SK-N-SH (cell line): Measurements from ENCODE around the gene TLCD2. TPM values are rescaled to one million over a fixed set of nuclear protein-coding genes. Genes with fewer than 3 reads are reported as not detected.

Experiments used
- CTCF ChIA-PET: fragments of 300-600, 350-600 bp; formaldehyde crosslinking; extraction: SDS; loops from one replicate; lab custom pipeline; 2021; lab: Yijun Ruan, JAX
- POLR2A ChIA-PET: fragments of 350-600 bp; sonication (Branson Sonifier 250); formaldehyde crosslinking; extraction: SDS; loops from one replicate; lab custom pipeline; 2020; ENCODE audit warnings: antibody characterized with exemption, inconsistent platforms; lab: Yijun Ruan, JAX
- DNase-seq: peaks from one replicate; pipeline ENCODE4 v3.0.0; 2012
- H2AFZ ChIP-seq: fragments of 200-600 bp; sonication (generic); 2 replicates; pipeline ENCODE4 v1.8.1; 2016; ENCODE audit warnings: antibody characterized with exemption, mild to moderate bottlenecking, low read depth
- H3F3A ChIP-seq: fragments of 200-600 bp; sonication (generic); replicated peaks from 2 replicates; pipeline ENCODE3; 2016; ENCODE audit warnings: antibody characterized with exemption, mild to moderate bottlenecking; ENCODE audit not compliant: insufficient read depth
- H3K27ac ChIP-seq, 2 experiments: fragments of 200-500 bp in 1 of 2; fragments of 200-600 bp in 1 of 2; sonication (Bioruptor generic) in 1 of 2; sonication (generic), shearing (Covaris generic) in 1 of 2; 2 replicates each; pipeline versions ENCODE4 v1.5.1 to v1.6.1; 2014 to 2016; ENCODE audit warnings: low read depth in 2 of 2, inconsistent platforms in 1 of 2, low read length in 1 of 2, mild to moderate bottlenecking in 1 of 2, mixed read lengths in 1 of 2
- H3K27me3 ChIP-seq: fragments of 200-600 bp; sonication (generic), shearing (Covaris generic); 2 replicates; pipeline ENCODE4 v1.6.1; 2016; ENCODE audit warnings: mixed run types; ENCODE audit not compliant: insufficient read depth
- H3K36me3 ChIP-seq, 2 experiments: fragments of 200-500 bp in 1 of 2; fragments of 200-600 bp in 1 of 2; sonication (Bioruptor generic) in 1 of 2; sonication (generic) in 1 of 2; replicated peaks in 1 of 2; 2 replicates each; pipeline versions ENCODE3 to v1.5.1; 2014 to 2016; ENCODE audit warnings: low read length in 1 of 2, mild to moderate bottlenecking in 1 of 2; ENCODE audit not compliant: insufficient read depth in 2 of 2, control insufficient read depth in 1 of 2
- H3K4me1 ChIP-seq, 2 experiments: fragments of 200-500 bp in 1 of 2; fragments of 200-600 bp in 1 of 2; sonication (Bioruptor generic) in 1 of 2; sonication (generic), shearing (Covaris generic) in 1 of 2; 2 replicates each; pipeline versions ENCODE4 v1.5.1 to v1.6.1; 2014 to 2016; ENCODE audit warnings: low read depth in 1 of 2, low read length in 1 of 2, mixed run types in 1 of 2; ENCODE audit not compliant: insufficient read depth in 2 of 2, control insufficient read depth in 1 of 2
- H3K4me2 ChIP-seq: fragments of 200-600 bp; sonication (generic), shearing (Covaris generic); 2 replicates; pipeline ENCODE4 v1.6.1; 2017; ENCODE audit warnings: mixed run types
- H3K4me3 ChIP-seq, 2 experiments: fragments of 200-500 bp in 1 of 2; fragments of 200-600 bp in 1 of 2; sonication (Bioruptor generic) in 1 of 2; sonication (generic), shearing (Covaris generic) in 1 of 2; 2 replicates each; pipeline versions ENCODE4 v1.5.1 to v1.8.1; 2014 to 2016; ENCODE audit warnings: low read depth in 2 of 2, inconsistent platforms in 1 of 2, low read length in 1 of 2, mild to moderate bottlenecking in 1 of 2, mixed read lengths in 1 of 2, moderate library complexity in 1 of 2
- H3K79me2 ChIP-seq: fragments of 200-600 bp; sonication (generic); 2 replicates; pipeline ENCODE4 v1.8.1; 2017; ENCODE audit warnings: mild to moderate bottlenecking; ENCODE audit not compliant: insufficient read depth
- H3K9ac ChIP-seq: fragments of 200-600 bp; sonication (generic); 2 replicates; pipeline ENCODE4 v1.6.1; 2017; ENCODE audit warnings: mixed run types
- H3K9me2 ChIP-seq: fragments of 200-600 bp; sonication (generic); 2 replicates; pipeline ENCODE4 v1.6.1; 2017; ENCODE audit warnings: mixed run types
- H3K9me3 ChIP-seq: fragments of 200-600 bp; sonication (generic); 2 replicates; pipeline ENCODE4 v1.6.1; 2017; ENCODE audit warnings: mixed run types, mild to moderate bottlenecking, moderate library complexity
- H4K20me1 ChIP-seq: fragments of 200-600 bp; sonication (generic); 2 replicates; pipeline ENCODE4 v1.6.1; 2017; ENCODE audit warnings: mild to moderate bottlenecking, mixed run types; ENCODE audit not compliant: insufficient read depth
- FOSL2 ChIP-seq: IDR thresholded peaks from 2 replicates; pipeline ENCODE4 v1.4.0; 2012; ENCODE audit warnings: low read depth, mild to moderate bottlenecking, moderate library complexity, borderline replicate concordance
- FOXJ3 ChIP-seq: sonication (generic); formaldehyde crosslinking; IDR thresholded peaks from 2 replicates; pipeline ENCODE4 v1.5.1; 2020; ENCODE audit warnings: mild to moderate bottlenecking, missing genetic modification reagents
- FOXM1 ChIP-seq: IDR thresholded peaks from 2 replicates; pipeline ENCODE4 v1.4.0; 2012; ENCODE audit warnings: low read depth, mild to moderate bottlenecking
- GATA2 ChIP-seq: sonication (generic); formaldehyde crosslinking; IDR thresholded peaks from 2 replicates; pipeline ENCODE4 v1.5.0; 2020; ENCODE audit warnings: mild to moderate bottlenecking, missing genetic modification reagents
- JUND ChIP-seq: IDR thresholded peaks from 2 replicates; pipeline ENCODE4 v1.4.0; 2012
- MXI1 ChIP-seq: IDR thresholded peaks from 2 replicates; pipeline ENCODE4 v1.6.1; 2012; ENCODE audit warnings: mild to moderate bottlenecking, low read depth, low read length, improper control_type of control experiment
- NFIC ChIP-seq: IDR thresholded peaks from 2 replicates; pipeline ENCODE4 v1.4.0; 2012; ENCODE audit warnings: borderline replicate concordance
- NRF1 ChIP-seq: IDR thresholded peaks from 2 replicates; pipeline ENCODE4 v1.6.1; 2012; ENCODE audit warnings: low read depth, mild to moderate bottlenecking, low read length
- POLR2AphosphoS5 ChIP-seq: IDR thresholded peaks from 2 replicates; pipeline ENCODE4 v1.6.1; 2012; ENCODE audit warnings: low read depth, low read length
- RAD21 ChIP-seq: IDR thresholded peaks from 2 replicates; pipeline ENCODE4 v1.6.1; 2012; ENCODE audit warnings: mild to moderate bottlenecking, low read length
- RFX5 ChIP-seq: IDR thresholded peaks from 2 replicates; pipeline ENCODE4 v1.6.1; 2012; ENCODE audit warnings: mild to moderate bottlenecking, improper control_type of control experiment, low read length
- SIN3A ChIP-seq: IDR thresholded peaks from 2 replicates; pipeline ENCODE4 v1.6.1; 2012; ENCODE audit warnings: low read depth, mild to moderate bottlenecking, low read length, moderate library complexity, borderline replicate concordance
- SMC3 ChIP-seq: IDR thresholded peaks from 2 replicates; pipeline ENCODE4 v1.6.1; 2012; ENCODE audit warnings: low read depth, low read length, improper control_type of control experiment
- TCF12 ChIP-seq: IDR thresholded peaks from 2 replicates; pipeline ENCODE4 v1.4.0; 2012
- YY1 ChIP-seq: IDR thresholded peaks from 2 replicates; pipeline ENCODE4 v1.4.0; 2012; ENCODE audit warnings: low read depth, mild to moderate bottlenecking
- WGBS: methylation state at CpG from one replicate; pipeline ENCODE4 v1.1.6; 2017; ENCODE audit warnings: low lambda C conversion rate; 5-methylcytosine and 5-hydroxymethylcytosine counted together
- polyA plus RNA-seq, 3 experiments: library from polyadenylated mRNA; depleted of rRNA; stranded (reverse); fragments of >200 nt; gene quantifications; 2 replicates each; pipeline ENCODE4 v1.2.3, GENCODE V29; 2012
- TF ChIP-seq, protein P1 (sequence below): fragments of 150-350 bp; IDR thresholded peaks from 2 replicates; pipeline ENCODE4 v1.6.1; 2017; ENCODE audit warnings: antibody characterized with exemption, low read length, low read depth, borderline replicate concordance
- TF ChIP-seq, protein P2 (sequence below): fragments of 200-600 bp; sonication (generic); IDR thresholded peaks from 2 replicates; pipeline ENCODE4 v1.6.1; 2017; ENCODE audit warnings: antibody characterized with exemption, mild to moderate bottlenecking, moderate library complexity
- TF ChIP-seq, protein P3 (sequence below): IDR thresholded peaks from 2 replicates; pipeline ENCODE4 v1.4.0; 2012; ENCODE audit warnings: low read depth
- TF ChIP-seq, protein P4 (sequence below): IDR thresholded peaks from 2 replicates; pipeline ENCODE4 v1.4.0; 2012; ENCODE audit warnings: low read depth, borderline replicate concordance

The TLCD2 gene
- polyA plus RNA-seq, 1 of the 3 experiments (the other 2 are of a cell fraction) = 1.3 TPM

DNA sequence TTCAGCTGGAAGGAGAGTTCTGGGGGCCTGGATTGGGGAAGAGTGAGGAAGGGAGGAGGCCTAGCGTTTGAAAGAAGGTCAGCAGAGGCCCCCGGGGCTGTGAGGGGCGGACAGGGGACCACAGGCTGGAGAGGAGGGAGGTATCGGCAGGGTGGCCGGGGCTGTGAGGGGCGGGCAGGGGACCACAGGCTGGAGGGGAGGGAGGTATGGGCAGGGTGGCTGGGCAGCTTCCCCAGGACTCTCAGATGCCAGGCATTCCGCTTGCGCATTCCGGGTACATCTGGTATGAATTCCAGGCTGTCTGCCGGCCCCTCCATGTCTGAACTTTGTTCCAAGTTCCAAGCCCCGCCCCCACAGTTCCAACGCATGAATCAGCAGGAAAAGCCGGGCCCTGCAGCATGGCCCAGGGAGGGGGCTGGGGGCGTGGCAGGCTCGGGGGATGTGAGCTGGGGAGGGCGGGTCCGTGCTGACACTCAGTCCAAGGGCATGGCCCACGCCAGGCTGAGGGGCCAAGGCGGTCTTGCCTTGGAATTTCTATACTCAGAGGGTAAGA, 4.3 kb upstream of the TLCD2 start (continued):
- TF ChIP-seq, protein P1, sequence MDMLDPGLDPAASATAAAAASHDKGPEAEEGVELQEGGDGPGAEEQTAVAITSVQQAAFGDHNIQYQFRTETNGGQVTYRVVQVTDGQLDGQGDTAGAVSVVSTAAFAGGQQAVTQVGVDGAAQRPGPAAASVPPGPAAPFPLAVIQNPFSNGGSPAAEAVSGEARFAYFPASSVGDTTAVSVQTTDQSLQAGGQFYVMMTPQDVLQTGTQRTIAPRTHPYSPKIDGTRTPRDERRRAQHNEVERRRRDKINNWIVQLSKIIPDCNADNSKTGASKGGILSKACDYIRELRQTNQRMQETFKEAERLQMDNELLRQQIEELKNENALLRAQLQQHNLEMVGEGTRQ = no peak
- TF ChIP-seq JUND (peak; percentile 77; the same call in 1 of the 2 replicates), NFIC (peak; percentile 89), SMC3 (no peak), MXI1 (peak; percentile 70), POLR2AphosphoS5 (peak; percentile 79; the same call in 1 of the 2 replicates), RAD21 (no peak), GATA2 (CRISPR knock-in tag) (no peak)

DNA sequence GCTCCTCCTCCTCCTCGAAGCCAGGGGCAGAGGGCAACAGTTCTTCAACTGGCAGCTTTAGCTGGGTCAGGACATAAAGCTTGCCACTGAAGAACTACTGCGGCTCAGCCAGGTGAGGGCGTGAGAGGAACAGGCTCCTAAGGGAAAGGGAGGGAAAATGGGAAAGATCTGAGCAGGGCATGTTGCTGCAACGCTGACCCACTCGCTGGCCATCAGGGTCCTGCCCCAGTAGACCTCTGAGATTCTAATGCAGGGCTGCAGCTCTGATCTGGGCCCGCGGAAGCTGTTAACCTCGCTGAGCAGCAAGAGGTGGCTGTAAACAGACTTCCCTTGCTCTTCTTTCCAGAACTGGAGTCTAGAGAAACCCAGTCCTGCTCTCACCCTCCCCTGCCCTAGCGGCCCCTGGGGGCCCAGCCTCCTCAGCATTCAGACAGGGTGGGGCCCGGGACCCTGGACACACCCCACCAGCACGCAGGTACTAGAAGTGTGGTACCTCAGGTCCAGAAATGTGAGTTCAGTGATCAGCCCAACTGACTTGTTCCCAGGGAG, 3.8 kb upstream of the TLCD2 start:
- Histone ChIP-seq H3K4me2 (peak overlapping the region; percentile 99), H3K4me3 (peak overlapping the region; percentile 77 to 95; a peak in 3 of 4 replicates), H3K4me1 (peaks cover 19 to 35% of the 10 kb centered on the region in 2 experiments; a peak in 3 of 4 replicates), H3K79me2 (peaks cover 62% of the 10 kb centered on the region), H3K27me3 (no peaks in the 10 kb centered on the region), H3K27ac (peak overlapping the region; percentile 77 to 98), H3K36me3 (peaks cover 26 to 31% of the 10 kb centered on the region in 2 experiments), H2AFZ (no peak overlapping the region), H3F3A (peaks cover 52% of the 10 kb centered on the region), H4K20me1 (peaks cover 48% of the 10 kb centered on the region), H3K9me2 (no peaks in the 10 kb centered on the region), H3K9ac (peak overlapping the region; percentile 98), H3K9me3 (no peaks in the 10 kb centered on the region)
- DNase-seq = peak; percentile 62
- 48% methylated on average over 6 of the region's 11 CpGs for WGBS
- CTCF ChIA-PET = interaction anchor here (0.6 to 8.4 kb wide), 11 partner anchors 10 to 195 kb away, joined by 3 to 112 read pairs (median 4); partner anchors contain the start of gene WDR81
- POLR2A ChIA-PET = no interaction called here
- TF ChIP-seq, protein P2, sequence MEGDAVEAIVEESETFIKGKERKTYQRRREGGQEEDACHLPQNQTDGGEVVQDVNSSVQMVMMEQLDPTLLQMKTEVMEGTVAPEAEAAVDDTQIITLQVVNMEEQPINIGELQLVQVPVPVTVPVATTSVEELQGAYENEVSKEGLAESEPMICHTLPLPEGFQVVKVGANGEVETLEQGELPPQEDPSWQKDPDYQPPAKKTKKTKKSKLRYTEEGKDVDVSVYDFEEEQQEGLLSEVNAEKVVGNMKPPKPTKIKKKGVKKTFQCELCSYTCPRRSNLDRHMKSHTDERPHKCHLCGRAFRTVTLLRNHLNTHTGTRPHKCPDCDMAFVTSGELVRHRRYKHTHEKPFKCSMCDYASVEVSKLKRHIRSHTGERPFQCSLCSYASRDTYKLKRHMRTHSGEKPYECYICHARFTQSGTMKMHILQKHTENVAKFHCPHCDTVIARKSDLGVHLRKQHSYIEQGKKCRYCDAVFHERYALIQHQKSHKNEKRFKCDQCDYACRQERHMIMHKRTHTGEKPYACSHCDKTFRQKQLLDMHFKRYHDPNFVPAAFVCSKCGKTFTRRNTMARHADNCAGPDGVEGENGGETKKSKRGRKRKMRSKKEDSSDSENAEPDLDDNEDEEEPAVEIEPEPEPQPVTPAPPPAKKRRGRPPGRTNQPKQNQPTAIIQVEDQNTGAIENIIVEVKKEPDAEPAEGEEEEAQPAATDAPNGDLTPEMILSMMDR = peak; percentile 35
- TF ChIP-seq NFIC = no peak
- peak; percentile 69 for TF ChIP-seq RAD21

DNA sequence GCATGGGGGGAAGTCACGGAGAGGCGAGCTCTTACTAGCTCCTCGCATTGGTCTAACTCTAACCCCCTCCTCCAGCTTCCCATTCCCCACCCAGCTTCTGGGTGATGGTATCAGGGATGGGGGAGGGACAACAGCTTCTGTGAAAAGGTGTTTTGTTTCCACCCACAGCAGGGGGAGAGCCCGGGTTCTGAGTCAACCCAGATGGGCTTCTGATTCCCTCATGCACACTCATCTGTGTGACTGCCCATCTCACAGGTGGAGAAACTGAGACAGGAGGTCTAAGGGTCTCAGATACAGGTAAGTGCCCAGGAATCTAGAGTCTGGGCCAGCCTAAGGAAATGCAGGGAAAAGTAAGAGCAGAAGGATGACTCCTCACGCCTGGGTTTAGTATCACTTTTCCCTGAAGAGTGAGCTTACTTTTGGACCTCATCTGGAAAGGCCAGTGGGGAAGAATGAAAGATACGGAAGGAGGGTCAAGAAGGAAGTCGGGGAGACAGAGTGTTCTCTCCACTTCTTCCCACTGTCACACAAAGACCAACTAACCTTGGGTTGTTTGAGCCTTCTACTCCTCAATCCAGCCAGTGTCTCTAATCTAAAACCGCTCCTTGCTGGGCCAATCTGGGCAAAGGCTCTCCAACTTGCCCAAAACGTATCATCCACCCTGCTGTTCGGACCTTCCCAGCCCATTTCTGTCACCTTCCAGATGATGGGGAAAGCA, 3.1 kb upstream of the TLCD2 start:
- peak overlapping the region; percentile 99 for H3K4me2 ChIP-seq
- peak overlapping the region in 1 of 2 experiments; percentile 98; a peak in 3 of 4 replicates for H3K27ac ChIP-seq
- WGBS = 86% methylated on average over 10 of the region's 10 CpGs
- H3K9me3 ChIP-seq = no peaks in the 10 kb centered on the region
- peaks cover 18 to 33% of the 10 kb centered on the region in 2 experiments; a peak in 3 of 4 replicates for H3K4me1 ChIP-seq
- CTCF ChIA-PET = interaction anchor here (0.6 to 1.8 kb wide), 10 partner anchors 11 to 196 kb away, joined by 3 to 8 read pairs (median 4); partner anchors contain the start of gene WDR81
- H3F3A ChIP-seq = peaks cover 52% of the 10 kb centered on the region
- no peaks in the 10 kb centered on the region for H3K27me3 ChIP-seq
- H3K4me3 ChIP-seq = peak overlapping the region; percentile 77 to 95; a peak in 3 of 4 replicates
- H3K79me2 ChIP-seq = peaks cover 59% of the 10 kb centered on the region
- H2AFZ ChIP-seq = no peak overlapping the region
- H3K9ac ChIP-seq = peak overlapping the region; percentile 98; the same call in 1 of the 2 replicates
- peaks cover 26 to 31% of the 10 kb centered on the region in 2 experiments for H3K36me3 ChIP-seq
- no peaks in the 10 kb centered on the region for H3K9me2 ChIP-seq
- POLR2A ChIA-PET = no interaction called here
- DNase-seq = no peak
- H4K20me1 ChIP-seq = peaks cover 48% of the 10 kb centered on the region
- TF ChIP-seq FOXJ3 (CRISPR knock-in tag) (no peak), JUND (no peak), TCF12 (no peak), GATA2 (CRISPR knock-in tag) (no peak), RAD21 (no peak), FOSL2 (no peak), NRF1 (no peak), FOXM1 (no peak), MXI1 (no peak), RFX5 (no peak), YY1 (no peak), SIN3A (no peak)
- TF ChIP-seq, protein P3, sequence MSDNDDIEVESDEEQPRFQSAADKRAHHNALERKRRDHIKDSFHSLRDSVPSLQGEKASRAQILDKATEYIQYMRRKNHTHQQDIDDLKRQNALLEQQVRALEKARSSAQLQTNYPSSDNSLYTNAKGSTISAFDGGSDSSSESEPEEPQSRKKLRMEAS = no peak
- TF ChIP-seq, protein P4, sequence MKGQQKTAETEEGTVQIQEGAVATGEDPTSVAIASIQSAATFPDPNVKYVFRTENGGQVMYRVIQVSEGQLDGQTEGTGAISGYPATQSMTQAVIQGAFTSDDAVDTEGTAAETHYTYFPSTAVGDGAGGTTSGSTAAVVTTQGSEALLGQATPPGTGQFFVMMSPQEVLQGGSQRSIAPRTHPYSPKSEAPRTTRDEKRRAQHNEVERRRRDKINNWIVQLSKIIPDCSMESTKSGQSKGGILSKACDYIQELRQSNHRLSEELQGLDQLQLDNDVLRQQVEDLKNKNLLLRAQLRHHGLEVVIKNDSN = no peak
